Choroid plexus epithelial cell (primary cell): ENCODE measurements around the gene ARHGAP42.
"Not testable (repeated sequence)": the region's sequence is repeated elsewhere in the genome, so short reads cannot be mapped to it uniquely, and the experiment has no call there.

Source experiments
- DNase-seq: peaks from one replicate; pipeline ENCODE4 v3.0.0-alpha.2; 2010; ENCODE audit warnings: low read depth
- H3K4me3 ChIP-seq: 2 replicates; pipeline ENCODE4 v1.5.1; 2011; ENCODE audit warnings: low read depth, mild to moderate bottlenecking, control low read depth, low read length, moderate library complexity
- CTCF ChIP-seq: conservative IDR thresholded peaks from 2 replicates; pipeline ENCODE4 v1.5.1; 2011; ENCODE audit warnings: low read depth, mild to moderate bottlenecking, control low read depth, inconsistent platforms, low read length, moderate library complexity

ARHGAP42 gene

GRCh38 chr11:101011881-101012280 lies 324.8 kb downstream of the ARHGAP42 start:
- no peak for TF ChIP-seq CTCF
- no peak for DNase-seq
- H3K4me3 ChIP-seq = no peak overlapping the region

- not testable (repeated sequence) for H3K4me3 ChIP-seq, DNase-seq
These were observed 326.6 kb downstream of the ARHGAP42 start for GRCh38 chr11:101013702-101014101.

- no peak overlapping the region for H3K4me3 ChIP-seq
- no peak for DNase-seq
- TF ChIP-seq CTCF = no peak
These were observed 327.7 kb downstream of the ARHGAP42 start for GRCh38 chr11:101014600-101015285.

- H3K4me3 ChIP-seq = no peak overlapping the region
- no peak for TF ChIP-seq CTCF
- DNase-seq = peak; percentile 21
These were observed 332.8 kb downstream of the ARHGAP42 start for GRCh38 chr11:101019870-101020269.

- H3K4me3 ChIP-seq = no peak overlapping the region
- no peak for DNase-seq
- TF ChIP-seq CTCF = no peak
These were observed 335.2 kb downstream of the ARHGAP42 start for GRCh38 chr11:101022256-101022655.

GRCh38 chr11:101028644-101029043 lies 341.6 kb downstream of the ARHGAP42 start:
- DNase-seq = no peak
- no peak overlapping the region for H3K4me3 ChIP-seq
- no peak for TF ChIP-seq CTCF

GRCh38 chr11:101030015-101030414 lies 342.9 kb downstream of the ARHGAP42 start:
- DNase-seq = peak; percentile 19
- TF ChIP-seq CTCF = no peak

More at GRCh38 chr11:101030015-101030414, 342.9 kb downstream of the ARHGAP42 start:
- H3K4me3 ChIP-seq = no peak overlapping the region
